ENCODE results near the gene TRIM44.
"Not testable (repeated sequence)": the region's sequence is repeated elsewhere in the genome, so short reads cannot be mapped to it uniquely, and the experiment has no call there.

TRIM44 gene

GRCh38 chr11:35859301-35859700, 196.7 kb downstream of the TRIM44 start:
- FAIRE-seq (no peak), DNase-seq (ENCODE audit: insufficient read length, low spot score) (no peak)
- TF ChIP-seq, protein P1, sequence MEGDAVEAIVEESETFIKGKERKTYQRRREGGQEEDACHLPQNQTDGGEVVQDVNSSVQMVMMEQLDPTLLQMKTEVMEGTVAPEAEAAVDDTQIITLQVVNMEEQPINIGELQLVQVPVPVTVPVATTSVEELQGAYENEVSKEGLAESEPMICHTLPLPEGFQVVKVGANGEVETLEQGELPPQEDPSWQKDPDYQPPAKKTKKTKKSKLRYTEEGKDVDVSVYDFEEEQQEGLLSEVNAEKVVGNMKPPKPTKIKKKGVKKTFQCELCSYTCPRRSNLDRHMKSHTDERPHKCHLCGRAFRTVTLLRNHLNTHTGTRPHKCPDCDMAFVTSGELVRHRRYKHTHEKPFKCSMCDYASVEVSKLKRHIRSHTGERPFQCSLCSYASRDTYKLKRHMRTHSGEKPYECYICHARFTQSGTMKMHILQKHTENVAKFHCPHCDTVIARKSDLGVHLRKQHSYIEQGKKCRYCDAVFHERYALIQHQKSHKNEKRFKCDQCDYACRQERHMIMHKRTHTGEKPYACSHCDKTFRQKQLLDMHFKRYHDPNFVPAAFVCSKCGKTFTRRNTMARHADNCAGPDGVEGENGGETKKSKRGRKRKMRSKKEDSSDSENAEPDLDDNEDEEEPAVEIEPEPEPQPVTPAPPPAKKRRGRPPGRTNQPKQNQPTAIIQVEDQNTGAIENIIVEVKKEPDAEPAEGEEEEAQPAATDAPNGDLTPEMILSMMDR (IDR thresholded peaks at IDR 0.05; ENCODE audit: insufficient read depth, missing control alignments), result no peak

DNA sequence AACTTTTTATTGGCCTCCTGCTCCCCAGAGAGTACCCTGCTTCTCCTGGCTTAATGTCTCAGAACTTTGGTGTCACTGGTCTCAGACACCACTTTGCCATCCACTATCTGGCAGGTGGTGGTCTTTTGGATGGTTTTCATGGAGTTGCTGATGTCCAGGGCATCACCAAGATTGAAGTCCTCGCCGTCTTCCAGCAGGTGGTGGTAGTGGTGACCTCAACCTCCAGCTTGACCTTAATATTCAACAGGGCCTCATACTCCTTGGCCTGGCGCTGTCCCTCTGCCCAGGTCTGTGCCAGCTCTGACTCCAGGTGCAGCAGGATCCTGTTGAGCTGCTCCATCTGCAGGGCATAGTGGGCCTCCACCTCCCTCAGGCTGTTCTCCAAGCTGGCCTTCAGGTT, 197.6 kb downstream of the TRIM44 start:
- DNase-seq (ENCODE audit: insufficient read length, low spot score); FAIRE-seq: not testable (repeated sequence)

DNA sequence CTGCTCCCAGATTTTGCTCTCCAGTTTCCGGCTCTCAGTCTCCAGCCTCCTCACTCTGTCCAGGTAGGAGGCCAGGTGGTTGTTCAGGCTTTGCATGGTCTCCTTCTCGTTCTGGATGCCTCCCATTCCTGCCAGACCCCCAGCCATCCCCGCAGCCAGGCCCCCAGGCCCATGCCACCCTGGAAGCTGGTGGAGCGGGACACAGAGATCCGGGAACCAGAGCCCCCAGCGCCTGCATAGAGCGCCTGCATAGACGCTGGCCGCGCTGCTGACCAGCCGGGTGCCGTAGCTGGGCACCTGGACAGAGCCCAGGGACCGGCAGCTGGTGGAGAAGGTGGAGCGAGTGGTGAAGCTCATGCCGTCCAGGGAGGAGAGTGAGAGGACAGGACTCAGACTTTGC, 198.6 kb downstream of the TRIM44 start:
- DNase-seq (ENCODE audit: insufficient read length, low spot score) (no peak), FAIRE-seq (no peak)
- TF ChIP-seq, protein P1 (IDR thresholded peaks at IDR 0.05; ENCODE audit: insufficient read depth, missing control alignments), result no peak

- TF ChIP-seq, protein P1 (IDR thresholded peaks at IDR 0.05; ENCODE audit: insufficient read depth, missing control alignments), result no peak
- FAIRE-seq, result no peak
- DNase-seq (ENCODE audit: insufficient read length, low spot score), result no peak
Observed at GRCh38 chr11:35862666-35863065, 200.1 kb downstream of the TRIM44 start.

- FAIRE-seq (no peak), DNase-seq (ENCODE audit: insufficient read length, low spot score) (no peak)
- TF ChIP-seq, protein P1 (IDR thresholded peaks at IDR 0.05; ENCODE audit: insufficient read depth, missing control alignments), result no peak
Observed at GRCh38 chr11:35864131-35864530, 201.6 kb downstream of the TRIM44 start.

GRCh38 chr11:35866601-35867000, 204.0 kb downstream of the TRIM44 start:
- FAIRE-seq, result no peak
- TF ChIP-seq, protein P1 (IDR thresholded peaks at IDR 0.05; ENCODE audit: insufficient read depth, missing control alignments), result no peak
- no peak for DNase-seq (ENCODE audit: insufficient read length, low spot score)

All from D721Med (cell line).